HG03103 (cell line): ENCODE data around the gene CRLF1.

Source experiments
- ATAC-seq: cut with Tn5 transposase; IDR thresholded peaks from one replicate; pipeline ENCODE4 v1.9.1; 2021; ENCODE audit warnings: low read depth; ENCODE audit not compliant: unreplicated experiment

Gene CRLF1

DNA sequence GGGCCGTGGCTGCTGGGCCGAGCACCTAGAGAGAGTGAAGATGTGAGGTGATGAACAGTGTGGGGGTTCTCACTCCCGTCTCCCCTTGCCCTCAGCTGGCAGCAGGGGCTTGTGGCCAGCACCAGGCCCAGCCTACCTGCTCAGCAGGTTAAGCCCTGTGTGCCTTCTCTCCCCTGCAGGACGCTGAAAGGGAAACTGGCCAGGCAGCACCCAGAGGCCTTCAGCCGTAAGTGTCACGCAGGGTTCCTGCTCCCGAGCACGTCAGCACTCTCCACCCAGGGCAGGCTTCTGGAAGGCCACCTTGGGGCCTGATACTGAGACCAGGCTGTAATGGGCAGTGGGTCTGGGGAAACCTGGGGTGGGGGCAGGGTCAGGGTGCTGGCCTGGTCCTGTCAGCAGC lies 39.6 kb downstream of the CRLF1 start:
- no peak for ATAC-seq

DNA sequence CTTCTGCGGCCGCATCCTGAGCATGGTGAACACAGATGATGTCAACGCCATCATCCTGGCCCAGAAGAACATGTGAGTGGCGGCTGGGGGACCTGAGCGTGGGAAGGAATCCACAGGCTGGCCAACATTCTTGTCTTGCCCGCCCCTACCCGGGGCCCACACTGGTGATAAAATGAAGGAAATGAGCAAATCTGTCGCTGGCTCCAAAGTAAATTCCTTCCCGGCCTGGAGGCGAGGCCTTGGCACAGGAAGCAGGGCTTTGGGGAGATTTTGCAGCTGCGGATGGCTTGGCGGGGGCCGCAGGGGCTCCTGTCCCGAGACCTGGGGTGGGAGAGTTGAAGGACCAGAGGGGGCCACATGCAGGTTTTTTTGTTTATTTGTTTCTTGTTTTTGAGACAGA lies 44.5 kb downstream of the CRLF1 start:
- no peak for ATAC-seq

DNA sequence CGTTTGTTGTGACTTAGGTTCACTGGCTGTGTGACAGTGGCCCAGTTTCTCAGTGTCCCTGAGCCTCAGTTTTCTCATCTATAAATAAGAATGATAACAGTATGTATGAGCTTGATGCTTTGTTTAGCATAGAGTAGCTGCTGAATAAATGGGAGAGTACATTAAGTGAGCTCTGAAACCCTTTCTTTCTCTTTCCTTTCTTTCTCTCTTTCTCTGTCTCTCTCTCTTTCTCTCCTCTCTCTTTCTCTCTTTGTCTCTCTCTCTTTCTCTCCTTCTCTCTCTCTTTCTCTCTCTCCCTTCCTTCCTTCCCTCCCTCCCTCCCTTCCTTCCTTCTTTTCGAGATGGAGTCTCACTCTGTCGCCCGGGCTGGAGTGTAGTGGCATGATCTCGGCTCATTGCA lies 46.9 kb downstream of the CRLF1 start:
- no peak for ATAC-seq

- ATAC-seq, result no peak
These were observed 48.0 kb downstream of the CRLF1 start for GRCh38 chr19:18558604-18559003.

DNA sequence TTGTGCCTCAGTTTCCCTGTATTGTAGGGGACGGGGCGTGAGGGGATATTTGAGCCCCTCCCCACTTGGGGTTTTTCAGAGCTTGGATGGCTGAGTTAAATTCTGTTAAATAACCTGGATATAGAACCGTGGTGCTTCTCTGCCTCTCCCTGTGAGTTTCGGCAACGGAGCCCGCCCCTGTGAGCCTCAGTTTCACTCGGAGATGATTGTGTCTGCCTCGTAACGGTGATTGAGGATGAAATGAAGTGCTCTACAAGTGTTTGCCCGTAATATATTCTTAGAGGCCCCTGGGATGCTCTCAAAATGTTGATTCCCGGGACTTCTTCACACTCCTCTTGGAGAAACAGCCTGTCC lies 48.4 kb downstream of the CRLF1 start:
- ATAC-seq, result no peak

GRCh38 chr19:18557411-18558201 lies 49.0 kb downstream of the CRLF1 start, which contains the start of gene KXD1:
Gene KXD1, plus strand, starts transcription at chr19:18557870. Its CDS starts 4,187 bp downstream, at chr19:18562057.
- ATAC-seq, result no peak

GRCh38 chr19:18551631-18552030 lies 55.0 kb downstream of the CRLF1 start:
- no peak for ATAC-seq

DNA sequence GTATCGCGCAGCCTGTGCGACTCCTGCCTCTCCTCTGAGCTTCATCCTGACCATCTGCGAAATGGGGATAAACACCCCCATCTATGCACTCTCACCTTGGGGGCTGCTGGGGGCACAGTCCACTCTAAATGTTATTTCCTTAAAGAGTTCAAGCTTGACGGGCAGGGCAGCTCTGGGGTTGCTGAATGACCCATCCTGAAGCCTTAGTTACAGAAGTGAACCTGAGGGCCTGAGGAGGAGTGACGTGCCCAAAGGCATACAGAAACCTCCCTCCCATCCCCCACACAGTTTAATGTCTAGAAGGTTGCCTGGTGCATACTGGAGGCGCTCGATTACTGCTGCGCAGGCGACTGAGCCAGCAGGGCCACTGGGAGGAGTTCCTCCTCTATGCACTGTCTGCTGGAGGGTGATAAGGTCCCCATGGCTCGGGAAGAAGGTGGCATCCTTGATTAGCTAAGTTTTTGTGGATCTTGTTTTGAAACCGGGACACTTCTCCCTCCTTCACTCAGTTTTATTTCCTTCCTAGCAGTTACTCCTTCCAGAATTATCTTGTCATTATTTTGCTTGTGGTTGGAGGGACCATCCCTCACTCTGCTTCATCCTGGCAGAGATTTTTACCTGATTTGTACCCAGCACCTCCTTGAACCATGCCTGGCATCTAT lies 62.7 kb downstream of the CRLF1 start:
- ATAC-seq, result peak; percentile 67
